IMR-90 (cell line): ENCODE measurements around the gene DOCK1.

Source experiments
- CEBPB ChIP-seq: IDR thresholded peaks from 2 replicates; pipeline ENCODE4 v1.6.1; 2012; ENCODE audit warnings: low read depth, low read length, improper control_type of control experiment
- POLR2A ChIP-seq: IDR thresholded peaks from 2 replicates; pipeline ENCODE4 v1.6.1; 2012; ENCODE audit warnings: mild to moderate bottlenecking, low read depth, low read length
- TF ChIP-seq, protein P1 (sequence below): conservative IDR thresholded peaks from 2 replicates; pipeline ENCODE4 v1.5.1; 2012; ENCODE audit warnings: mild to moderate bottlenecking, low read depth, low read length, improper control_type of control experiment

GRCh38 chr10:127306479-127306878 lies 401.3 kb downstream of the DOCK1 start:
- TF ChIP-seq, protein P1, sequence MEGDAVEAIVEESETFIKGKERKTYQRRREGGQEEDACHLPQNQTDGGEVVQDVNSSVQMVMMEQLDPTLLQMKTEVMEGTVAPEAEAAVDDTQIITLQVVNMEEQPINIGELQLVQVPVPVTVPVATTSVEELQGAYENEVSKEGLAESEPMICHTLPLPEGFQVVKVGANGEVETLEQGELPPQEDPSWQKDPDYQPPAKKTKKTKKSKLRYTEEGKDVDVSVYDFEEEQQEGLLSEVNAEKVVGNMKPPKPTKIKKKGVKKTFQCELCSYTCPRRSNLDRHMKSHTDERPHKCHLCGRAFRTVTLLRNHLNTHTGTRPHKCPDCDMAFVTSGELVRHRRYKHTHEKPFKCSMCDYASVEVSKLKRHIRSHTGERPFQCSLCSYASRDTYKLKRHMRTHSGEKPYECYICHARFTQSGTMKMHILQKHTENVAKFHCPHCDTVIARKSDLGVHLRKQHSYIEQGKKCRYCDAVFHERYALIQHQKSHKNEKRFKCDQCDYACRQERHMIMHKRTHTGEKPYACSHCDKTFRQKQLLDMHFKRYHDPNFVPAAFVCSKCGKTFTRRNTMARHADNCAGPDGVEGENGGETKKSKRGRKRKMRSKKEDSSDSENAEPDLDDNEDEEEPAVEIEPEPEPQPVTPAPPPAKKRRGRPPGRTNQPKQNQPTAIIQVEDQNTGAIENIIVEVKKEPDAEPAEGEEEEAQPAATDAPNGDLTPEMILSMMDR, result no peak
- TF ChIP-seq POLR2A (no peak), CEBPB (no peak)
